Stimulated activated CD8-positive, alpha-beta memory T cell treated with anti-CD3 and anti-CD28 coated beads, Interleukin-7, amount 100 ng/mL, for 48 hours (primary cell): Measurements from ENCODE around the gene ME3.

Source experiments
- DNase-seq, 2 donors: peaks; one replicate each; pipeline ENCODE4 v3.0.0-alpha.2; 2020; ENCODE audit warnings: low read depth in 1 of 2; ENCODE audit errors: extremely low read depth in 1 of 2

ME3 gene

GRCh38 chr11:86397351-86397750, 275.1 kb downstream of the ME3 start:
- no peak for DNase-seq

DNA sequence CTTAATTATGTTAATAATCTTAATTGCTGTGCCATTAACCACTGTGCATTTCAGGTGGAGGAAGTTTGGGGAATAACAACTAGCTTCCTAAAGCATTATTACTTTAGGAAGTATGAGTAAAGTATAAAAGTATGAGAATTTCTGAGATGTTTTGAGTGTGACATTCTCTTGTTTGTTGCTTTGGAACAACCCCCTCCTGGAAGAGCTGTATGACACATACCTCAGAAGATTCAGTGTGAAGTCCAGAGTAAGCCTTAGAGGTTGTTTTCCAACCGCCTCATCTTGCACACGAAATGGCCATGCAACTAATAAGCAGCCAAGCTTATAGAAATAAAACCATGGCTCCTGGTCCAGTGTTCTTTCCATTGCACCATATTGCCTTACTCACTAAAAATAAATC, 276.0 kb downstream of the ME3 start:
- no peak for DNase-seq

DNA sequence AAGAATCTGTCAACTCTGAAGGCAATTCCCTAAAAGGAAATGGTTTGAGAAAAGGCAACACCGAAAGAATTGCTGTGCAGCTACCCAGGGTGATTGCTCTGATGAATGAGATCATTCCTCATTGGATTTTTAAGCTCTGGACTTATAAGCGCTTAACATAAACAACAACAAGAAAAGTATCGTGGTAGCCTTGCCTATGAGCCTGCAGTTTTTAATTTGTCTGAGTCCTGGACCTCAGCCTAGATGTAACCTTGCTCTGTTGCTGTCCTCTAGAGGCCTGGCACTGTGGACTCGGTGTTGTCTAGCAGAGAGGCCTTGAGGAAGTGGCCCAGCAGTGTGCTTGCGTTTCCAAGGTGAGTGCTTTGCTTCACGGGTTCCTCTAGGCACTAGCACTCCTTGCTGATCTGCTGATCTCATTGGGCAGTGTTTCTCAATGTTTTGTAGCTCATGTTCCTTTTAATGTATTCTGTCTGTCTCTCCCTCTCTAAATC, 277.3 kb downstream of the ME3 start:
- no peak for DNase-seq
